GM21381 (cell line): ENCODE measurements around the gene GALT.

Experiments
- ATAC-seq: cut with Tn5 transposase; IDR thresholded peaks from one replicate; pipeline ENCODE4 v1.9.1; 2021; ENCODE audit warnings: mild to moderate bottlenecking, moderate library complexity; ENCODE audit not compliant: unreplicated experiment

Gene GALT

GRCh38 chr9:34651876-34652601, 5.6 kb downstream of the GALT start, which contains the start of gene IL11RA:
IL11RA (plus strand) TSS chr9:34652185; CDS start chr9:34655218, 3,033 bp downstream.
- no peak for ATAC-seq

GRCh38 chr9:34652602-34653000, 6.1 kb downstream of the GALT start:
- no peak for ATAC-seq

- no peak for ATAC-seq
Measured at GRCh38 chr9:34653151-34654072, 6.9 kb downstream of the GALT start.

GRCh38 chr9:34654323-34655051, 8.0 kb downstream of the GALT start:
- ATAC-seq = no peak

GRCh38 chr9:34655394-34655793, 8.9 kb downstream of the GALT start:
- no peak for ATAC-seq

GRCh38 chr9:34656992-34657391, 10.5 kb downstream of the GALT start:
- ATAC-seq = no peak

- ATAC-seq = no peak
Measured at GRCh38 chr9:34658461-34658860, 12.0 kb downstream of the GALT start.

GRCh38 chr9:34659592-34660253, 13.2 kb downstream of the GALT start:
- ATAC-seq = no peak

GRCh38 chr9:34662526-34663302, 16.2 kb downstream of the GALT start, which contains the start of gene CCL27:
CCL27 (minus strand) TSS chr9:34662657; CDS start chr9:34662633, 24 bp downstream.
- no peak for ATAC-seq

GRCh38 chr9:34663303-34663605, 16.8 kb downstream of the GALT start:
- ATAC-seq = no peak

GRCh38 chr9:34664281-34665066, 18.0 kb downstream of the GALT start:
- peak; percentile 45 for ATAC-seq

GRCh38 chr9:34665067-34665380, 18.5 kb downstream of the GALT start:
- no peak for ATAC-seq

- ATAC-seq = peak; percentile 62
Measured at GRCh38 chr9:34665381-34666250, 19.1 kb downstream of the GALT start.

- no peak for ATAC-seq
Measured at GRCh38 chr9:34669809-34670562, 23.5 kb downstream of the GALT start.

GRCh38 chr9:34671307-34671706, 24.8 kb downstream of the GALT start:
- no peak for ATAC-seq

GRCh38 chr9:34674440-34674839, 28.0 kb downstream of the GALT start:
- no peak for ATAC-seq

- no peak for ATAC-seq
Measured at GRCh38 chr9:34675048-34675714, 28.7 kb downstream of the GALT start.
